K562 (cell line): ENCODE measurements around the gene CRKL. TPM values are rescaled to one million over a fixed set of nuclear protein-coding genes. Genes with fewer than 3 reads are reported as not detected.

ENCODE experiments used
- BDP1 ChIP-seq: IDR thresholded peaks from 3 replicates; pipeline ENCODE4 v1.6.1; 2011; ENCODE audit not compliant: insufficient read length, insufficient read depth
- CBFB ChIP-seq: sonication (generic); formaldehyde crosslinking; IDR thresholded peaks from 2 replicates; pipeline ENCODE4 v1.4.0; 2020; ENCODE audit warnings: mild to moderate bottlenecking, missing genetic modification reagents
- CCNT2 ChIP-seq: IDR thresholded peaks from 2 replicates; pipeline ENCODE4 v1.6.1; 2011; ENCODE audit warnings: borderline replicate concordance, low read depth, mild to moderate bottlenecking, moderate library complexity, mixed read lengths, low read length; ENCODE audit not compliant: insufficient read length; ENCODE audit errors: extremely low read depth
- CLOCK ChIP-seq: fragments of 250-450 bp; sonication (Bioruptor Pico); IDR thresholded peaks from 2 replicates; pipeline ENCODE4 v1.4.0; 2020; ENCODE audit warnings: mild to moderate bottlenecking, moderate library complexity, borderline replicate concordance
- CREBBP ChIP-seq: IDR thresholded peaks from one replicate; pipeline ENCODE4 v1.6.1; 2012; ENCODE audit warnings: low read depth, mild to moderate bottlenecking, control low read depth, inconsistent platforms, low read length
- E2F3 ChIP-seq: fragments of 250-450 bp; sonication (Bioruptor Pico); IDR thresholded peaks from 2 replicates; pipeline ENCODE4 v1.4.0; 2020; ENCODE audit warnings: mild to moderate bottlenecking
- FOXJ2 ChIP-seq: fragments of 200-800 bp; sonication (Bioruptor generic); IDR thresholded peaks from 2 replicates; pipeline ENCODE4 v1.6.1; 2016; ENCODE audit warnings: missing genetic modification characterization, missing compliant biosample characterization
- HMG20A ChIP-seq: fragments of 450-650 bp; formaldehyde crosslinking; conservative IDR thresholded peaks from 2 replicates; pipeline ENCODE4 v1.4.0; 2020; ENCODE audit warnings: mild to moderate bottlenecking, mixed read lengths
- HNRNPK ChIP-seq: fragments of 200-400 bp; formaldehyde crosslinking; IDR thresholded peaks from one replicate; pipeline ENCODE4 v1.6.1; 2018; ENCODE audit warnings: mild to moderate bottlenecking, low read depth, low read length; ENCODE audit not compliant: poor library complexity, severe bottlenecking
- ILK ChIP-seq: fragments of 450-650 bp; IDR thresholded peaks from 2 replicates; pipeline ENCODE4 v1.6.1; 2016; ENCODE audit warnings: missing genetic modification characterization, low read depth, mild to moderate bottlenecking, missing compliant biosample characterization, moderate library complexity, borderline replicate concordance
- NR2C2 ChIP-seq, 2 experiments: fragments of 200-800 bp in 1 of 2; sonication (Bioruptor generic) in 1 of 2; sonication (generic) in 1 of 2; formaldehyde crosslinking in 1 of 2; IDR thresholded peaks; 2 replicates each; pipeline versions ENCODE4 v1.6.1 to v1.8.0; 2016 to 2022; ENCODE audit warnings: mild to moderate bottlenecking in 1 of 2, missing compliant biosample characterization in 1 of 2, missing genetic modification characterization in 1 of 2, missing genetic modification reagents in 1 of 2
- NR3C1 ChIP-seq: sonication (generic); formaldehyde crosslinking; IDR thresholded peaks from 2 replicates; pipeline ENCODE4 v1.8.1; 2022; ENCODE audit warnings: missing genetic modification reagents
- RAD51 ChIP-seq: fragments of 450-650 bp; IDR thresholded peaks from 2 replicates; pipeline ENCODE4 v1.7.1; 2016; ENCODE audit warnings: low read depth, mild to moderate bottlenecking, borderline replicate concordance
- SRSF9 ChIP-seq: fragments of 200-400 bp; formaldehyde crosslinking; IDR thresholded peaks from 2 replicates; pipeline ENCODE4 v1.6.1; 2017; ENCODE audit warnings: low read depth, low read length, borderline replicate concordance
- TOE1 ChIP-seq, 2 experiments: fragments of 450-650 bp in 1 of 2; sonication (generic) in 1 of 2; formaldehyde crosslinking in 1 of 2; IDR thresholded peaks; 2 replicates each; pipeline versions ENCODE4 v1.7.1 to v1.8.0; 2016 to 2022; ENCODE audit warnings: borderline replicate concordance in 2 of 2, mild to moderate bottlenecking in 2 of 2, antibody characterized with exemption in 1 of 2, inconsistent platforms in 1 of 2, low read depth in 1 of 2, missing genetic modification reagents in 1 of 2, moderate library complexity in 1 of 2
- ZNF23 ChIP-seq: fragments of 250-450 bp; sonication (Bioruptor Pico); IDR thresholded peaks from 2 replicates; pipeline ENCODE4 v1.4.0; 2020; ENCODE audit warnings: mild to moderate bottlenecking
- ZNF740 ChIP-seq, 3 experiments: fragments of 200-800 bp in 1 of 3; sonication (Bioruptor generic) in 1 of 3; sonication (generic) in 1 of 3; formaldehyde crosslinking in 1 of 3; IDR thresholded peaks; 2 replicates each; pipeline versions ENCODE4 v1.6.1 to v1.8.0; 2016 to 2022; ENCODE audit warnings: mild to moderate bottlenecking in 2 of 3, missing compliant biosample characterization in 2 of 3, missing genetic modification characterization in 2 of 3, missing genetic modification reagents in 1 of 3
- polyA plus RNA-seq, 8 experiments: library from polyadenylated mRNA; depleted of rRNA in 4 of 8; stranded (reverse) in 5 of 8; unstranded in 3 of 8; fragments of >200 nt; fragmentation: Nextera tagmentation in 2 of 8; fragmentation: Illumina TruSeq in 1 of 8; extraction: Ambion mirVana in 2 of 8; extraction: Trizol in 1 of 8; gene quantifications; 2 replicates each; pipeline versions ENCODE4 v1.2.1 to v1.2.3, GENCODE V29; 2011 to 2014; ENCODE audit warnings: inconsistent platforms in 1 of 8, missing spikeins in 1 of 8
- total RNA-seq, 7 experiments: library from RNA; depleted of rRNA in 6 of 7; stranded (reverse); fragments of >200 nt in 6 of 7; fragmentation: Illumina TruSeq in 2 of 7; extraction: Trizol in 2 of 7; gene quantifications; 2 replicates each; pipeline versions ENCODE4 v1.2.1 to v1.2.3, GENCODE V29; 2011 to 2021; ENCODE audit warnings: low replicate concordance in 1 of 7
- TF ChIP-seq, protein P1 (sequence below): sonication (generic); formaldehyde crosslinking; IDR thresholded peaks from 2 replicates; pipeline ENCODE4 v1.8.0; 2022; ENCODE audit warnings: mild to moderate bottlenecking, missing genetic modification reagents
- TF ChIP-seq, protein P2 (sequence below): fragments of 450-650 bp; formaldehyde crosslinking; IDR thresholded peaks from 2 replicates; pipeline ENCODE4 v1.4.0; 2022; ENCODE audit warnings: missing genetic modification characterization

CRKL gene
- total and polyA plus RNA-seq, 9 of the 15 experiments (the other 6 are each of a cell fraction or from before 2014, with no cell fraction given): 100 to 263 (median 124) TPM

DNA sequence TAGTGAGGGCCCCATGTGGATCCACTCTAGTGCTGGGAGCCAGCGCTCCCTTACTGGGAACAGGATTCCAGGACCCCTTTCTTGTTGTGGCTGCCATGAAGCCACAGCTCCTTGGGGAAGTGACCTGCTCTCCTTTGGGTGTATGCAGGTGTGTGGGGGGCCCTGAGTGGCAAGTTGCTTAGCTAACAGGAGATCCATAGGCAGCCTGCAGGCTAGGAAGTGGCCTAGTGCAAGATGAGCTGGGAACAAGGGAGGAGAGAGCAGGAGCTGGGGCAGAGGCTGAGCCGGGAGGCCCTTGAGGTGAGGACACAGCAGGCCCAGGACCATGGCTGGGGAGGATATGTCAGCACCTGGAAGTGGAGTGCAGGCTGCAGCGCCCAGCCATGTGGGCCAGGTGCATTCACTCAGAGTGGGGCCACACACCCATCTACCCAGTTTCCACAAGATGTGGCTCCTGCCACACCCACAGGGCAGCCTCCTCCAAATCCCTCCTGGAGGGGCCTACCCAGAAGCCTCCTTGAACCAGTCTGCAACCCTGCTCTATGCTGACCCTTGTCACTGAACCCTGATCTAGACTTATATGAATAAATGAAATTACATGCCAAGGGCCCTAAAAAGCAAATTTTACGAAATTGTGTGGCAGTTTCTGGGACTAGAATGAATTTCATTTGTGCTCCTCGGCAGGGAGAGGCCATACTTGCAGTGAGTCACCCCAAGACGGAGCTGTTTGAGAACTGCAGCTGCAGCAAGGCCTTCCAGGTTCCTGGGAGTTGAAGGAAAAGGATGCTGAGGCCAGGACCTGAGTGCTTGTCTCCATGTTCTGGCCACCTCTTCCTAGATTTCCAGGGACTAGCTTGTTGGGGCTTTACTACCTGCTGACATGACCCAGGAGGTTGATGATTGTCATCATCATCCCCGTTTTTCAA, 81.5 kb downstream of the CRKL start (continued):
- TF ChIP-seq ZNF740 (CRISPR knock-in tag; IDR thresholded peaks at IDR 0.05) (no peak), ZNF740 (tag; IDR thresholded peaks at IDR 0.05) (no peak), HNRNPK (no peak), CLOCK (CRISPR knock-in tag) (no peak), SRSF9 (no peak), ZNF23 (CRISPR knock-in tag) (0 out of 2 replicates have a peak, but pooled peaks have one; percentile 5), ILK (tag) (no peak), CBFB (CRISPR knock-in tag) (no peak), TOE1 (IDR thresholded peaks at IDR 0.05; ENCODE audit: borderline replicate concordance) (no peak), TOE1 (CRISPR knock-in tag; IDR thresholded peaks at IDR 0.05; ENCODE audit: borderline replicate concordance, low read depth) (no peak), E2F3 (CRISPR knock-in tag) (peak; percentile 19; the same call in 1 of the 2 replicates), NR3C1 (CRISPR knock-in tag) (no peak), CCNT2 (no peak), NR2C2 (CRISPR knock-in tag; IDR thresholded peaks at IDR 0.05) (no peak), NR2C2 (tag; IDR thresholded peaks at IDR 0.05) (no peak), CREBBP (no peak), HMG20A (CRISPR knock-in tag) (no peak), RAD51 (no peak), BDP1 (no peak), FOXJ2 (no peak)
- TF ChIP-seq, protein P1, sequence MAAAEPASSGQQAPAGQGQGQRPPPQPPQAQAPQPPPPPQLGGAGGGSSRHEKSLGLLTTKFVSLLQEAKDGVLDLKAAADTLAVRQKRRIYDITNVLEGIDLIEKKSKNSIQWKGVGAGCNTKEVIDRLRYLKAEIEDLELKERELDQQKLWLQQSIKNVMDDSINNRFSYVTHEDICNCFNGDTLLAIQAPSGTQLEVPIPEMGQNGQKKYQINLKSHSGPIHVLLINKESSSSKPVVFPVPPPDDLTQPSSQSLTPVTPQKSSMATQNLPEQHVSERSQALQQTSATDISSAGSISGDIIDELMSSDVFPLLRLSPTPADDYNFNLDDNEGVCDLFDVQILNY (CRISPR knock-in tag): no peak
- TF ChIP-seq, protein P2, sequence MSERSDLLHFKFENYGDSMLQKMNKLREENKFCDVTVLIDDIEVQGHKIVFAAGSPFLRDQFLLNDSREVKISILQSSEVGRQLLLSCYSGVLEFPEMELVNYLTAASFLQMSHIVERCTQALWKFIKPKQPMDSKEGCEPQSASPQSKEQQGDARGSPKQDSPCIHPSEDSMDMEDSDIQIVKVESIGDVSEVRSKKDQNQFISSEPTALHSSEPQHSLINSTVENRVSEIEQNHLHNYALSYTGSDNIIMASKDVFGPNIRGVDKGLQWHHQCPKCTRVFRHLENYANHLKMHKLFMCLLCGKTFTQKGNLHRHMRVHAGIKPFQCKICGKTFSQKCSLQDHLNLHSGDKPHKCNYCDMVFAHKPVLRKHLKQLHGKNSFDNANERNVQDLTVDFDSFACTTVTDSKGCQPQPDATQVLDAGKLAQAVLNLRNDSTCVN (CRISPR knock-in tag): no peak
